HepG2 (cell line): ENCODE data around the gene TMEM253. TPM values are rescaled to one million over a fixed set of nuclear protein-coding genes. Genes with fewer than 3 reads are reported as not detected.
A peak's percentile ranks its signal among the peaks of the same experiment; 100 is the strongest.

ENCODE experiments used
- ARHGAP35 ChIP-seq: sonication (generic); formaldehyde crosslinking; IDR thresholded peaks from 2 replicates; pipeline ENCODE4 v1.9.0; 2022; ENCODE audit warnings: mild to moderate bottlenecking, inconsistent platforms, moderate library complexity, missing genetic modification reagents, borderline replicate concordance
- ATF1 ChIP-seq: IDR thresholded peaks from 2 replicates; pipeline ENCODE4 v1.6.1; 2016; ENCODE audit warnings: mild to moderate bottlenecking, control low read depth
- ATF7 ChIP-seq, 2 experiments: fragments of 450-650 bp in 1 of 2; sonication (generic) in 1 of 2; formaldehyde crosslinking in 1 of 2; IDR thresholded peaks; 2 replicates each; pipeline versions ENCODE4 v1.4.0 to v1.6.1; 2016 to 2020; ENCODE audit warnings: antibody characterized with exemption in 1 of 2, mild to moderate bottlenecking in 1 of 2, missing genetic modification reagents in 1 of 2
- BHLHE40 ChIP-seq: IDR thresholded peaks from 2 replicates; pipeline ENCODE4 v1.6.1; 2011; ENCODE audit warnings: low read length, improper control_type of control experiment
- CCDC6 ChIP-seq: sonication (generic); formaldehyde crosslinking; IDR thresholded peaks from 2 replicates; pipeline ENCODE4 v1.8.1; 2022; ENCODE audit warnings: mild to moderate bottlenecking, missing genetic modification reagents, moderate library complexity
- DBP ChIP-seq: sonication (generic); formaldehyde crosslinking; IDR thresholded peaks from 2 replicates; pipeline ENCODE4 v1.4.0; 2020; ENCODE audit warnings: missing genetic modification reagents; ENCODE audit errors: not compliant biosample characterization
- DDIT3 ChIP-seq: sonication (generic); formaldehyde crosslinking; IDR thresholded peaks from 2 replicates; pipeline ENCODE4 v1.4.0; 2020; ENCODE audit warnings: mild to moderate bottlenecking, missing genetic modification reagents
- ETV6 ChIP-seq: sonication (generic); formaldehyde crosslinking; conservative IDR thresholded peaks from 2 replicates; pipeline ENCODE4 v1.4.0; 2020; ENCODE audit warnings: missing genetic modification reagents
- FOXC1 ChIP-seq: sonication (generic); formaldehyde crosslinking; IDR thresholded peaks from 2 replicates; pipeline ENCODE4 v1.8.0; 2022; ENCODE audit warnings: mild to moderate bottlenecking, missing genetic modification reagents, borderline replicate concordance
- HINFP ChIP-seq: sonication (generic); formaldehyde crosslinking; IDR thresholded peaks from 2 replicates; pipeline ENCODE4 v1.4.0; 2020; ENCODE audit warnings: low read depth, mild to moderate bottlenecking, missing genetic modification reagents
- KDM4B ChIP-seq: sonication (generic); formaldehyde crosslinking; IDR thresholded peaks from 2 replicates; pipeline ENCODE4 v1.4.0; 2020; ENCODE audit warnings: missing genetic modification reagents
- KLF6 ChIP-seq: IDR thresholded peaks from 2 replicates; pipeline ENCODE4 v1.8.0; 2016; ENCODE audit warnings: missing biosample characterization, missing genetic modification reagents
- PREB ChIP-seq: sonication (generic); formaldehyde crosslinking; IDR thresholded peaks from 2 replicates; pipeline ENCODE4 v1.4.0; 2020; ENCODE audit warnings: missing genetic modification reagents
- RNF2 ChIP-seq: fragments of 450-650 bp; conservative IDR thresholded peaks from 2 replicates; pipeline ENCODE4 v1.6.1; 2016; ENCODE audit warnings: low read depth
- SALL1 ChIP-seq: sonication (generic); formaldehyde crosslinking; IDR thresholded peaks from 2 replicates; pipeline ENCODE4 v1.8.0; 2022; ENCODE audit warnings: mild to moderate bottlenecking, missing genetic modification reagents
- SIX1 ChIP-seq: sonication (generic); formaldehyde crosslinking; IDR thresholded peaks from 2 replicates; pipeline ENCODE4 v1.4.0; 2020; ENCODE audit warnings: missing genetic modification reagents, borderline replicate concordance
- THAP8 ChIP-seq: sonication (generic); formaldehyde crosslinking; IDR thresholded peaks from 2 replicates; pipeline ENCODE4 v1.5.1; 2020; ENCODE audit warnings: missing genetic modification reagents, mild to moderate bottlenecking, borderline replicate concordance
- TMF1 ChIP-seq: sonication (generic); formaldehyde crosslinking; IDR thresholded peaks from 2 replicates; pipeline ENCODE4 v1.8.1; 2022; ENCODE audit warnings: low read depth, missing genetic modification reagents
- ZNF12 ChIP-seq: sonication (generic); formaldehyde crosslinking; IDR thresholded peaks from 2 replicates; pipeline ENCODE4 v1.5.0; 2020; ENCODE audit warnings: missing genetic modification reagents
- ZNF207 ChIP-seq: fragments of 450-650 bp; IDR thresholded peaks from 2 replicates; pipeline ENCODE4 v1.6.1; 2016; ENCODE audit warnings: antibody characterized with exemption, borderline replicate concordance
- ZNF546 ChIP-seq: sonication (generic); formaldehyde crosslinking; conservative IDR thresholded peaks from 2 replicates; pipeline ENCODE4 v1.8.1; 2023; ENCODE audit warnings: mild to moderate bottlenecking, missing genetic modification reagents
- ZNF639 ChIP-seq: conservative IDR thresholded peaks from 2 replicates; pipeline ENCODE4 v1.6.1; 2018; ENCODE audit warnings: missing genetic modification reagents
- ZNF674 ChIP-seq: sonication (generic); formaldehyde crosslinking; IDR thresholded peaks from 2 replicates; pipeline ENCODE4 v1.5.0; 2020; ENCODE audit warnings: low read depth, mild to moderate bottlenecking, missing genetic modification reagents
- ZNF761 ChIP-seq: sonication (generic); formaldehyde crosslinking; conservative IDR thresholded peaks from 2 replicates; pipeline ENCODE4 v1.4.0; 2020; ENCODE audit warnings: mild to moderate bottlenecking, missing genetic modification reagents
- ZNF891 ChIP-seq: sonication (generic); formaldehyde crosslinking; IDR thresholded peaks from 2 replicates; pipeline ENCODE4 v1.5.0; 2020; ENCODE audit warnings: mild to moderate bottlenecking, missing genetic modification reagents
- polyA plus RNA-seq, 8 experiments: library from polyadenylated mRNA; depleted of rRNA in 3 of 8; stranded (reverse) in 7 of 8; unstranded in 1 of 8; fragments of >200 nt; fragmentation: Illumina TruSeq in 4 of 8; extraction: Trizol in 4 of 8; gene quantifications; 2 replicates each; pipeline versions ENCODE4 v1.2.1 to v1.2.3, GENCODE V29; 2011 to 2016; ENCODE audit warnings: low read depth in 4 of 8, missing spikeins in 1 of 8, mixed read lengths in 1 of 8; ENCODE audit not compliant: insufficient read depth in 1 of 8
- total RNA-seq, 5 experiments: library from RNA; depleted of rRNA; stranded (reverse); fragments of >200 nt; fragmentation: Illumina TruSeq; extraction: Trizol; gene quantifications; 2 replicates each; pipeline ENCODE4 v1.2.3, GENCODE V29; 2016; ENCODE audit warnings: low read depth in 1 of 5

The TMEM253 gene
- total and polyA plus RNA-seq, 2 of the 13 experiments (the other 11 are each of a cell fraction or from before 2014, with no cell fraction given): 0.29 to 0.45 TPM

- TF ChIP-seq BHLHE40 (no peak), ATF7 (IDR thresholded peaks at IDR 0.05) (no peak), ATF7 (CRISPR knock-in tag; IDR thresholded peaks at IDR 0.05) (no peak), ZNF761 (CRISPR knock-in tag) (no peak), FOXC1 (no peak), ARHGAP35 (CRISPR knock-in tag) (no peak), ATF1 (CRISPR knock-in tag) (no peak), TMF1 (no peak), KLF6 (CRISPR knock-in tag) (no peak), PREB (no peak), CCDC6 (CRISPR knock-in tag) (no peak), THAP8 (CRISPR knock-in tag) (no peak), SALL1 (CRISPR knock-in tag) (peak; percentile 32; the same call in 1 of the 2 replicates), ZNF207 (no peak), ZNF674 (no peak), DBP (no peak), ZNF891 (CRISPR knock-in tag) (peak; percentile 45; the same call in 1 of the 2 replicates), KDM4B (CRISPR knock-in tag) (no peak), RNF2 (no peak), ZNF546 (CRISPR knock-in tag) (no peak), ZNF639 (CRISPR knock-in tag) (no peak), HINFP (CRISPR knock-in tag) (no peak), DDIT3 (CRISPR knock-in tag) (no peak), SIX1 (CRISPR knock-in tag) (no peak), ZNF12 (CRISPR knock-in tag) (no peak), ETV6 (CRISPR knock-in tag) (no peak)
These were observed 3.8 kb upstream of the TMEM253 start (continued) for GRCh38 chr14:21096978-21097635.
